A549 (cell line): ENCODE measurements around the gene KDM4B.

Experiments
- BHLHE40 ChIP-seq: IDR thresholded peaks from 2 replicates; pipeline ENCODE4 v1.6.1; 2012; ENCODE audit warnings: low read depth, low read length, inconsistent platforms
- CBX8 ChIP-seq: fragments of 200-600 bp; sonication (generic); IDR thresholded peaks from 2 replicates; pipeline ENCODE4 v1.6.1; 2016
- CHD2 ChIP-seq: fragments of 150-350 bp; IDR thresholded peaks from 2 replicates; pipeline ENCODE4 v1.6.1; 2014; ENCODE audit warnings: low read length; ENCODE audit not compliant: partially characterized antibody
- EP300 ChIP-seq, 2 experiments: fragments of >200 bp; sonication (Bioruptor Twin); formaldehyde crosslinking; IDR thresholded peaks; 2 replicates in 1 of 2; 3 replicates in 1 of 2; pipeline ENCODE4 v1.6.1; 2016 to 2017
- JUN ChIP-seq, 2 experiments: fragments of >200 bp; sonication (Bioruptor Twin); formaldehyde crosslinking; IDR thresholded peaks; 2 replicates in 1 of 2; 3 replicates in 1 of 2; pipeline ENCODE4 v1.6.1; 2016 to 2017
- KDM1A ChIP-seq: fragments of 200-600 bp; sonication (generic); IDR thresholded peaks from 2 replicates; pipeline ENCODE4 v1.6.1; 2016; ENCODE audit warnings: low read depth, mild to moderate bottlenecking
- MAZ ChIP-seq: fragments of 150-350 bp; IDR thresholded peaks from 2 replicates; pipeline ENCODE4 v1.6.1; 2014; ENCODE audit warnings: antibody characterized with exemption, low read depth, low read length, borderline replicate concordance
- POLR2A ChIP-seq: IDR thresholded peaks from 2 replicates; pipeline ENCODE4 v1.6.1; 2012; ENCODE audit warnings: mild to moderate bottlenecking, low read length
- RAD21 ChIP-seq, 2 experiments: fragments of >200 bp in 1 of 2; sonication (Bioruptor Twin) in 1 of 2; formaldehyde crosslinking in 1 of 2; IDR thresholded peaks in 1 of 2; conservative IDR thresholded peaks in 1 of 2; 2 replicates in 1 of 2; 3 replicates in 1 of 2; pipeline ENCODE4 v1.6.1; 2012 to 2018; ENCODE audit warnings: inconsistent platforms in 1 of 2
- RCOR1 ChIP-seq: fragments of 150-350 bp; IDR thresholded peaks from 2 replicates; pipeline ENCODE4 v1.6.1; 2014; ENCODE audit warnings: antibody characterized with exemption, low read length, low read depth
- REST ChIP-seq: fragments of 200-600 bp; sonication (generic); IDR thresholded peaks from 2 replicates; pipeline ENCODE4 v1.6.1; 2016; ENCODE audit warnings: antibody characterized with exemption, mild to moderate bottlenecking, moderate library complexity
- RFX5 ChIP-seq: fragments of 450-650 bp; IDR thresholded peaks from 2 replicates; pipeline ENCODE4 v1.7.1; 2014; ENCODE audit warnings: antibody characterized with exemption, mild to moderate bottlenecking, moderate library complexity
- TF ChIP-seq, protein P1 (sequence below): fragments of >200 bp; sonication (Bioruptor Twin); formaldehyde crosslinking; IDR thresholded peaks from 3 replicates; pipeline ENCODE4 v1.5.1; 2016
- TF ChIP-seq, protein P2 (sequence below): IDR thresholded peaks from 2 replicates; pipeline ENCODE4 v1.6.1; 2012

- TF ChIP-seq EP300 (IDR thresholded peaks at IDR 0.05) (no peak), JUN (IDR thresholded peaks at IDR 0.05) (no peak), REST (no peak), BHLHE40 (no peak), RCOR1 (no peak), RAD21 (conservative IDR thresholded peaks at IDR 0.05 in 1 of 2, IDR thresholded peaks at IDR 0.05 in 1 of 2) (no peak), CHD2 (no peak), RFX5 (no peak), POLR2A (no peak), MAZ (no peak), KDM1A (no peak), CBX8 (no peak)
- TF ChIP-seq, protein P1, sequence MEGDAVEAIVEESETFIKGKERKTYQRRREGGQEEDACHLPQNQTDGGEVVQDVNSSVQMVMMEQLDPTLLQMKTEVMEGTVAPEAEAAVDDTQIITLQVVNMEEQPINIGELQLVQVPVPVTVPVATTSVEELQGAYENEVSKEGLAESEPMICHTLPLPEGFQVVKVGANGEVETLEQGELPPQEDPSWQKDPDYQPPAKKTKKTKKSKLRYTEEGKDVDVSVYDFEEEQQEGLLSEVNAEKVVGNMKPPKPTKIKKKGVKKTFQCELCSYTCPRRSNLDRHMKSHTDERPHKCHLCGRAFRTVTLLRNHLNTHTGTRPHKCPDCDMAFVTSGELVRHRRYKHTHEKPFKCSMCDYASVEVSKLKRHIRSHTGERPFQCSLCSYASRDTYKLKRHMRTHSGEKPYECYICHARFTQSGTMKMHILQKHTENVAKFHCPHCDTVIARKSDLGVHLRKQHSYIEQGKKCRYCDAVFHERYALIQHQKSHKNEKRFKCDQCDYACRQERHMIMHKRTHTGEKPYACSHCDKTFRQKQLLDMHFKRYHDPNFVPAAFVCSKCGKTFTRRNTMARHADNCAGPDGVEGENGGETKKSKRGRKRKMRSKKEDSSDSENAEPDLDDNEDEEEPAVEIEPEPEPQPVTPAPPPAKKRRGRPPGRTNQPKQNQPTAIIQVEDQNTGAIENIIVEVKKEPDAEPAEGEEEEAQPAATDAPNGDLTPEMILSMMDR = no peak
- TF ChIP-seq, protein P2, sequence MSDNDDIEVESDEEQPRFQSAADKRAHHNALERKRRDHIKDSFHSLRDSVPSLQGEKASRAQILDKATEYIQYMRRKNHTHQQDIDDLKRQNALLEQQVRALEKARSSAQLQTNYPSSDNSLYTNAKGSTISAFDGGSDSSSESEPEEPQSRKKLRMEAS = no peak
These were observed 168.2 kb downstream of the KDM4B start for GRCh38 chr19:5137114-5137513.
